GM23338 (cell line): Measurements from ENCODE around the gene DCAF4L1. TPM values are rescaled to one million over a fixed set of nuclear protein-coding genes. Genes with fewer than 3 reads are reported as not detected.

Source experiments
- ATAC-seq: fragments of 200-7000 bp; cut with Tn5 transposase; 3 replicates; pipeline ENCODE4 v1.9.1; 2020
- DNase-seq: peaks from one replicate; pipeline ENCODE4 v3.0.0-alpha.2; 2015; ENCODE audit warnings: low spot score
- H2AFZ ChIP-seq: fragments of 200-600 bp; sonication (generic); 2 replicates; pipeline ENCODE4 v1.8.0; 2016; ENCODE audit warnings: antibody characterized with exemption, mild to moderate bottlenecking, moderate library complexity
- H3F3A ChIP-seq: fragments of 200-600 bp; sonication (generic); replicated peaks from 2 replicates; pipeline ENCODE4 v1.8.0; 2017; ENCODE audit warnings: antibody characterized with exemption, mixed run types, low read depth
- H3K27ac ChIP-seq: fragments of 200-600 bp; sonication (generic); 2 replicates; pipeline ENCODE4 v1.6.1; 2016; ENCODE audit warnings: low read depth
- H3K27me3 ChIP-seq: fragments of 200-600 bp; sonication (generic); 2 replicates; pipeline ENCODE4 v1.8.0; 2016; ENCODE audit warnings: mild to moderate bottlenecking, mixed run types, moderate library complexity; ENCODE audit not compliant: insufficient read depth
- H3K36me3 ChIP-seq: fragments of 200-600 bp; sonication (generic); 2 replicates; pipeline ENCODE4 v1.8.0; 2016; ENCODE audit warnings: mild to moderate bottlenecking; ENCODE audit not compliant: insufficient read depth
- H3K4me1 ChIP-seq: fragments of 200-600 bp; sonication (generic); 2 replicates; pipeline ENCODE4 v1.8.0; 2016; ENCODE audit warnings: mild to moderate bottlenecking, moderate library complexity; ENCODE audit not compliant: insufficient read depth
- H3K4me2 ChIP-seq: fragments of 200-600 bp; sonication (generic); 2 replicates; pipeline ENCODE4 v1.7.1; 2017; ENCODE audit warnings: mixed run types
- H3K4me3 ChIP-seq: fragments of 200-600 bp; sonication (generic); 2 replicates; pipeline ENCODE4 v1.6.1; 2016; ENCODE audit warnings: mixed run types
- H3K79me2 ChIP-seq: fragments of 200-600 bp; sonication (generic); replicated peaks from 2 replicates; pipeline ENCODE4 v1.8.0; 2017; ENCODE audit warnings: mild to moderate bottlenecking; ENCODE audit not compliant: insufficient read depth
- H3K9me2 ChIP-seq: fragments of 200-600 bp; sonication (generic); 2 replicates; pipeline ENCODE4 v1.8.0; 2017; ENCODE audit not compliant: insufficient read depth
- H4K20me1 ChIP-seq: fragments of 200-600 bp; sonication (generic); replicated peaks from 2 replicates; pipeline ENCODE4 v1.8.0; 2017; ENCODE audit warnings: mild to moderate bottlenecking; ENCODE audit not compliant: insufficient read depth
- H3K27ac Mint-ChIP-seq: 2 replicates; pipeline ENCODE4 v1.8.0; 2020; ENCODE audit warnings: inconsistent platforms, mild to moderate bottlenecking, moderate library complexity, mixed read lengths
- H3K27me3 Mint-ChIP-seq: 3 replicates; pipeline ENCODE4 v1.8.0; 2022; ENCODE audit warnings: low read depth, mild to moderate bottlenecking, moderate library complexity, mixed read lengths, inconsistent platforms; ENCODE audit not compliant: insufficient read depth, poor library complexity
- H3K36me3 Mint-ChIP-seq: 3 replicates; pipeline ENCODE4 v1.8.0; 2021; ENCODE audit warnings: low read depth, mild to moderate bottlenecking, inconsistent platforms, moderate library complexity, mixed read lengths
- H3K4me1 Mint-ChIP-seq: 3 replicates; pipeline ENCODE4 v1.8.0; 2020; ENCODE audit warnings: mild to moderate bottlenecking, inconsistent platforms, mixed read lengths
- H3K4me3 Mint-ChIP-seq: 3 replicates; pipeline ENCODE4 v1.8.0; 2021; ENCODE audit warnings: moderate library complexity, mild to moderate bottlenecking, inconsistent platforms, mixed read lengths
- H3K9me3 Mint-ChIP-seq: 3 replicates; pipeline ENCODE4 v1.8.0; 2020; ENCODE audit warnings: moderate library complexity, mild to moderate bottlenecking, inconsistent platforms, mixed read lengths
- CREB1 ChIP-seq: fragments of 250-450 bp; sonication (Bioruptor Pico); IDR thresholded peaks from 2 replicates; pipeline ENCODE4 v1.5.0; 2020; ENCODE audit warnings: low read depth, mild to moderate bottlenecking, moderate library complexity
- CTCF ChIP-seq, 2 experiments: fragments of 200-600 bp in 1 of 2; sonication (generic) in 1 of 2; conservative IDR thresholded peaks; 2 replicates each; pipeline versions ENCODE4 v1.5.1 to v1.6.1; 2016 to 2017; ENCODE audit warnings: antibody characterized with exemption in 2 of 2, low read depth in 2 of 2, mild to moderate bottlenecking in 2 of 2, moderate library complexity in 1 of 2
- ETS1 ChIP-seq: IDR thresholded peaks from 2 replicates; pipeline ENCODE4 v1.6.1; 2016; ENCODE audit warnings: antibody characterized with exemption
- EZH2 ChIP-seq: fragments of 200-600 bp; sonication (generic); IDR thresholded peaks from one replicate; pipeline ENCODE4 v1.8.0; 2017; ENCODE audit warnings: antibody characterized with exemption, mild to moderate bottlenecking, low read depth; ENCODE audit not compliant: unreplicated experiment
- EZH2phosphoT487 ChIP-seq: fragments of 200-600 bp; sonication (generic); IDR thresholded peaks from one replicate; pipeline ENCODE4 v1.8.1; 2018; ENCODE audit warnings: antibody characterized with exemption; ENCODE audit not compliant: unreplicated experiment
- NANOG ChIP-seq: IDR thresholded peaks from 2 replicates; pipeline ENCODE4 v1.6.1; 2016; ENCODE audit warnings: antibody characterized with exemption, borderline replicate concordance
- POLR2AphosphoS5 ChIP-seq: IDR thresholded peaks from 2 replicates; pipeline ENCODE4 v1.6.1; 2016; ENCODE audit warnings: antibody characterized with exemption, low read depth
- REST ChIP-seq: IDR thresholded peaks from one replicate; pipeline ENCODE4 v1.6.1; 2018; ENCODE audit warnings: antibody characterized with exemption; ENCODE audit not compliant: unreplicated experiment
- ZNF331 ChIP-seq: fragments of 250-450 bp; sonication (Bioruptor Pico); IDR thresholded peaks from 2 replicates; pipeline ENCODE4 v1.5.0; 2020; ENCODE audit warnings: low read depth, mild to moderate bottlenecking, moderate library complexity
- ZNF462 ChIP-seq: fragments of 250-450 bp; sonication (Bioruptor Pico); IDR thresholded peaks from 2 replicates; pipeline ENCODE4 v1.5.0; 2020; ENCODE audit warnings: mild to moderate bottlenecking, moderate library complexity
- polyA plus RNA-seq: library from polyadenylated mRNA; unstranded; fragments of >200 nt; fragmentation: Nextera tagmentation; extraction: Ambion mirVana; gene quantifications from 2 replicates; pipeline ENCODE4 v1.2.1, GENCODE V29; 2016
- total RNA-seq: library from RNA; depleted of rRNA; stranded (reverse); fragments of >200 nt; shearing (Covaris generic); gene quantifications from 2 replicates; pipeline ENCODE4 v1.2.3, GENCODE V29; 2014

DCAF4L1 gene
- total and polyA plus RNA-seq, 2 experiments from 2014 or later: 0.55 to 0.63 TPM

- TF ChIP-seq ZNF462 (CRISPR knock-in tag) (no peak), ETS1 (no peak), EZH2phosphoT487 (no peak), ZNF331 (no peak), POLR2AphosphoS5 (no peak), EZH2 (no peak), NANOG (no peak)
These were observed 42.4 kb upstream of the DCAF4L1 start (continued) for GRCh38 chr4:41939016-41939626.

- no peak for DNase-seq
- Histone ChIP-seq H3K36me3 (peaks cover 38% of the 10 kb centered on the region; the same call in 1 of the 2 replicates), H3K79me2 (peaks cover 72% of the 10 kb centered on the region)
- TF ChIP-seq CREB1 (CRISPR knock-in tag) (no peak), CTCF (conservative IDR thresholded peaks at IDR 0.05; ENCODE audit: low read depth in 2 of 2) (no peak), REST (no peak), ETS1 (no peak), POLR2AphosphoS5 (no peak)
These were observed 40.7 kb upstream of the DCAF4L1 start for GRCh38 chr4:41940834-41941233.

More at GRCh38 chr4:41940834-41941233, 40.7 kb upstream of the DCAF4L1 start:
- Mint-ChIP-seq H3K4me1 (peaks cover 11% of the 10 kb centered on the region; the same call in 2 of the 3 replicates), H3K27ac (no peak overlapping the region), H3K27me3 (no peaks in the 10 kb centered on the region), H3K36me3 (peaks cover 51% of the 10 kb centered on the region), H3K9me3 (no peaks in the 10 kb centered on the region), H3K4me3 (no peak overlapping the region)
- no peaks in the 10 kb centered on the region for H3F3A ChIP-seq
- no peaks in the 10 kb centered on the region for H3K9me2 ChIP-seq
- no peak overlapping the region for H2AFZ ChIP-seq
- no peak overlapping the region for H3K4me3 ChIP-seq
- ATAC-seq: no peak
- H3K4me1 ChIP-seq: peaks cover 14% of the 10 kb centered on the region
- H4K20me1 ChIP-seq: peaks cover 5% of the 10 kb centered on the region; the same call in 1 of the 2 replicates
- H3K27me3 ChIP-seq: no peaks in the 10 kb centered on the region
- H3K4me2 ChIP-seq: no peak overlapping the region
- H3K27ac ChIP-seq: no peak overlapping the region
